WERI-Rb-1 (cell line): ENCODE measurements around the gene MMAB.
A peak's percentile ranks its signal among the peaks of the same experiment; 100 is the strongest.

Source experiments
- DNase-seq: peaks from one replicate; pipeline ENCODE4 v3.0.0-alpha.2; 2020
- H3K27ac ChIP-seq: fragments of 250-450 bp; sonication (Bioruptor Pico); 2 replicates; pipeline ENCODE4 v1.5.1; 2020; ENCODE audit warnings: mild to moderate bottlenecking, moderate library complexity
- H3K27me3 ChIP-seq: fragments of 250-450 bp; sonication (Bioruptor Pico); 2 replicates; pipeline ENCODE4 v1.5.1; 2021; ENCODE audit warnings: mild to moderate bottlenecking, low read depth, moderate library complexity; ENCODE audit not compliant: insufficient read depth, severe bottlenecking
- H3K36me3 ChIP-seq: fragments of 250-450 bp; sonication (Bioruptor Pico); 2 replicates; pipeline ENCODE4 v1.5.1; 2020; ENCODE audit warnings: mild to moderate bottlenecking, moderate library complexity
- H3K4me3 ChIP-seq: 2 replicates; pipeline ENCODE4 v1.5.1; 2011; ENCODE audit warnings: low read depth, mild to moderate bottlenecking, control low read depth, low read length
- H3K9me3 ChIP-seq: fragments of 250-450 bp; sonication (Bioruptor Pico); 2 replicates; pipeline ENCODE4 v1.5.1; 2021; ENCODE audit warnings: mild to moderate bottlenecking, moderate library complexity; ENCODE audit not compliant: severe bottlenecking
- TF ChIP-seq, protein P1 (sequence below): IDR thresholded peaks from 2 replicates; pipeline ENCODE4 v1.5.1; 2011; ENCODE audit warnings: low read depth, mild to moderate bottlenecking, control low read depth, inconsistent platforms, low read length

The MMAB gene

DNA sequence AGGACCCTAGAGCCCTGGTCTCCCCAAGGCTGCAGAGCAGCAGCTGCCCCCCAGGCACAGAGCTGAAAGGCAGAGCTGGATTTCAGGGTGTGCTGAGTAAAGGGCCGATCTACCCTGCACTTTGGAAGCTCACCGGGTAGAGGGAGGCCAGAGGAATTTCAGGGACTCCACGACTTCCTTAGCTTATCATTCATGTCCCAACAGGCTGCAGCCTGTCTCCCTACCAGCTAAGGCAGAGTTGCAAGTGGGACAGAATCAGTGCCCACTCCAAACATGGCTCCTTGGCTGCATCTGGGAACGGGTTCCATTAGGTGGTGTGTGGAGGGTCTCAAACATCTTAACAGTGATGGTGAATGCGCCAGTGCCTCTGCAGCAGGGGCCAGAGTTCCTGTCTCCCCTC, 27.5 kb downstream of the MMAB start:
- no peak for DNase-seq
- peaks cover 6% of the 10 kb centered on the region for H3K9me3 ChIP-seq
- no peaks in the 10 kb centered on the region for H3K36me3 ChIP-seq
- 0 out of 2 replicates have a peak overlapping the region, but pooled peaks have one; percentile 8 for H3K27ac ChIP-seq
- no peak overlapping the region for H3K4me3 ChIP-seq
- H3K27me3 ChIP-seq, result no peaks in the 10 kb centered on the region
- TF ChIP-seq, protein P1, sequence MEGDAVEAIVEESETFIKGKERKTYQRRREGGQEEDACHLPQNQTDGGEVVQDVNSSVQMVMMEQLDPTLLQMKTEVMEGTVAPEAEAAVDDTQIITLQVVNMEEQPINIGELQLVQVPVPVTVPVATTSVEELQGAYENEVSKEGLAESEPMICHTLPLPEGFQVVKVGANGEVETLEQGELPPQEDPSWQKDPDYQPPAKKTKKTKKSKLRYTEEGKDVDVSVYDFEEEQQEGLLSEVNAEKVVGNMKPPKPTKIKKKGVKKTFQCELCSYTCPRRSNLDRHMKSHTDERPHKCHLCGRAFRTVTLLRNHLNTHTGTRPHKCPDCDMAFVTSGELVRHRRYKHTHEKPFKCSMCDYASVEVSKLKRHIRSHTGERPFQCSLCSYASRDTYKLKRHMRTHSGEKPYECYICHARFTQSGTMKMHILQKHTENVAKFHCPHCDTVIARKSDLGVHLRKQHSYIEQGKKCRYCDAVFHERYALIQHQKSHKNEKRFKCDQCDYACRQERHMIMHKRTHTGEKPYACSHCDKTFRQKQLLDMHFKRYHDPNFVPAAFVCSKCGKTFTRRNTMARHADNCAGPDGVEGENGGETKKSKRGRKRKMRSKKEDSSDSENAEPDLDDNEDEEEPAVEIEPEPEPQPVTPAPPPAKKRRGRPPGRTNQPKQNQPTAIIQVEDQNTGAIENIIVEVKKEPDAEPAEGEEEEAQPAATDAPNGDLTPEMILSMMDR, result no peak

DNA sequence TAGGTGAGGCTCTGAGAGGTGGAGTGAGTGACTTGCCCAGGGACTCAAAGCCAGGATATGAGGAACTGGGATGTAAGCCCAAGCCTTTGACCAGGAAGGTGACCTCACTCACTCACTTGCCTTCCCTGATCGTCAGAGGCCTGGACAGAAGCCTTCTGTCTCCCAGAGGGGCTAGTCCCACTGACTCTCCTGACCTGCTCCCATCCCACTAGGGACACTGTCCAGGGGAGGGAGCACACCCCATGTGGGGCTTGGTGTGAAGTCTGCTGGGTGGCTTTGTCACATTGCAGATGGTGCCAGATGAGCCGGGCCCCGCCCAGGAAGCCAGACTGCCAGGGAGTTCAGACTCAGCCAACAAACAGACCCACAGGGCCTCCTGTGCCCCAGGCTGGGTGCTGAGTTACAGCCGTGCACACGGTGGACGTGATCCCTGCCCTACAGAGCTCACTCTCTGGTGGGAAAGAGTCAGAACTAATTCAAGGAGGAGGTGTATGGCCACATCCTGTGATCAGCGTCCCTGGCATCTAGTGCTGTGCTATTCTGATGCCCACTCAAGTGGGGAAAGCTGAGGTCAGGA, 28.3 kb downstream of the MMAB start:
- Histone ChIP-seq H3K27ac (0 out of 2 replicates have a peak overlapping the region, but pooled peaks have one; percentile 13), H3K9me3 (peaks cover 6% of the 10 kb centered on the region), H3K27me3 (no peaks in the 10 kb centered on the region), H3K4me3 (no peak overlapping the region), H3K36me3 (no peaks in the 10 kb centered on the region)
- no peak for DNase-seq
- TF ChIP-seq, protein P1, result no peak

DNA sequence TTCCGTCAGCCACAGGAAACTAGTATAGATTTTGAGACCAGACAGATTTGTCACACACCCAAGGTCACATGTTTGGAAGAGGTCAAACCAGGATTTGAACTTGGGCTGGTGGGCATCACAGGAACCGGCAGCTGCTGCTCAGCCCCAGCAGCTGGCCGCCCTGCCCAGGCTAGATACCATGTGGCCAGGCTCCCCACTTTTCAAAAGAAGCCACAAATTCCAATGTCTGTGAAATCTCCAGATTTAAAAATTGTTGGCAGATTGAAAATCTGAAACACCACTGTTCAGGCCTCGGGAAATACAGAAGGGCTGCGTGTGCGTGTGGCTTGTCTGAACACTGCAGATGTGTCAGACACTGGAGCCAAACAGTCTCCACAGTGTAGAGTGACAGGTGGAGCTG, 30.4 kb downstream of the MMAB start:
- DNase-seq, result no peak
- H3K9me3 ChIP-seq, result peaks cover 6% of the 10 kb centered on the region
- H3K27me3 ChIP-seq, result no peaks in the 10 kb centered on the region
- H3K27ac ChIP-seq, result peak overlapping the region; percentile 41
- H3K36me3 ChIP-seq, result no peaks in the 10 kb centered on the region
- no peak overlapping the region for H3K4me3 ChIP-seq
- TF ChIP-seq, protein P1, result no peak

DNA sequence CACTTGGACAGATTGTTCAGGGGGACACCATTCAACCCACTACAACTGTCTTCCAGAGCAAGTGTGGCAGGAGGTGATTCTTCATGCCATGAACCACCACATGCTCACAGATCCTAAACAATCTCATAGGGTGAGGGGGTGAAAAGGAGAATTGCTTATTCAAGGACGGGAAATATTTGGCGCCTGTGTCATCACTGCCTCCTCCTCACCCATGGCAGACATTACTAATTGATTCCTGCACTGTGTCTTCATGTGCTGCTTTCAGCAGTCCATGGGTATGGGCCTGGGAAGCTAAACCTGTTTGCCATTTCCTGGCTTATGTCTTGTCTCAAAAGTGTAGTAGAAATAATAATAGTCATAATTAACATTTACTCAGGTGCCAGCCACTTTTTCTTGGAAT, 31.3 kb downstream of the MMAB start:
- H3K27me3 ChIP-seq, result no peaks in the 10 kb centered on the region
- TF ChIP-seq, protein P1, result no peak
- no peak for DNase-seq
- no peaks in the 10 kb centered on the region for H3K36me3 ChIP-seq
- H3K4me3 ChIP-seq, result no peak overlapping the region
- peaks cover 6% of the 10 kb centered on the region for H3K9me3 ChIP-seq
- H3K27ac ChIP-seq, result peak overlapping the region; percentile 32

DNA sequence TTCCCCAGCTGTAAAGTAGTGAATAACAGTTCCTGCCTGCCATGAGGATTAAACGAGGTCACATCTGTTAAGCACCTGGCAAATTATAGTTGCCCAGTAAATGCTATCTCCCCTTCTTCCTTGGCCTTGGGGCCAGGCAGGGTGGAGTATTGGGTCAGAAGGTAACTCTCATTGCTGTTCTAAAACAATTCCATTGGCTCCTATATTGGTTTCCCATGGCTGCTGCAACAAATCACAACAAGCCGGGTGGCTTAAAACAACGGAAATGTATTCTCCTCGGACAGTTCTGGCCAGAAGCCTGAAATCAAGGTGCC, 31.9 kb downstream of the MMAB start:
- Histone ChIP-seq H3K4me3 (no peak overlapping the region), H3K36me3 (no peaks in the 10 kb centered on the region), H3K27ac (peak overlapping the region; percentile 22; the same call in 1 of the 2 replicates), H3K9me3 (peaks cover 6% of the 10 kb centered on the region), H3K27me3 (no peaks in the 10 kb centered on the region)
- TF ChIP-seq, protein P1, result no peak
- no peak for DNase-seq
